Renal cortical epithelial cell (primary cell): ENCODE measurements around the gene FLRT2. TPM values are rescaled to one million over a fixed set of nuclear protein-coding genes. Genes with fewer than 3 reads are reported as not detected.

Experiments
- DNase-seq: peaks from one replicate; pipeline ENCODE4 v3.0.0-alpha.2; 2011; ENCODE audit warnings: low read depth
- total RNA-seq: library from RNA; depleted of rRNA; stranded (reverse); fragments of >200 nt; gene quantifications from 2 replicates; pipeline ENCODE4 v1.2.3, GENCODE V29; 2014

Gene FLRT2
- 0.55 and 1.9 TPM in 2 replicates for total RNA-seq

- no peak for DNase-seq
Observed at GRCh38 chr14:85529803-85530574, at the start of gene FLRT2. FLRT2 (plus strand) TSS chr14:85530144; CDS start chr14:85621515, 91,371 bp downstream.

GRCh38 chr14:85481471-85481870, 48.5 kb upstream of the FLRT2 start:
- DNase-seq, result no peak

GRCh38 chr14:85482552-85482951, 47.4 kb upstream of the FLRT2 start:
- DNase-seq, result peak; percentile 29

- no peak for DNase-seq
Observed at GRCh38 chr14:85483037-85483436, 46.9 kb upstream of the FLRT2 start.

GRCh38 chr14:85483652-85484051, 46.3 kb upstream of the FLRT2 start:
- no peak for DNase-seq

- DNase-seq, result no peak
Observed at GRCh38 chr14:85487215-85487614, 42.7 kb upstream of the FLRT2 start.

- no peak for DNase-seq
Observed at GRCh38 chr14:85501751-85502150, 28.2 kb upstream of the FLRT2 start.

- no peak for DNase-seq
Observed at GRCh38 chr14:85508863-85509262, 21.1 kb upstream of the FLRT2 start.

- no peak for DNase-seq
Observed at GRCh38 chr14:85512451-85512850, 17.5 kb upstream of the FLRT2 start.

GRCh38 chr14:85514487-85514886, 15.5 kb upstream of the FLRT2 start:
- no peak for DNase-seq

- DNase-seq, result no peak
Observed at GRCh38 chr14:85516239-85517113, 13.5 kb upstream of the FLRT2 start.

- no peak for DNase-seq
Observed at GRCh38 chr14:85517114-85517688, 12.7 kb upstream of the FLRT2 start.

GRCh38 chr14:85519661-85520305, 10.2 kb upstream of the FLRT2 start:
- no peak for DNase-seq

GRCh38 chr14:85520581-85520980, 9.4 kb upstream of the FLRT2 start:
- DNase-seq, result no peak

- no peak for DNase-seq
Observed at GRCh38 chr14:85523624-85524023, 6.3 kb upstream of the FLRT2 start.

- no peak for DNase-seq
Observed at GRCh38 chr14:85527006-85527405, 2.9 kb upstream of the FLRT2 start.

GRCh38 chr14:85527445-85528035, 2.4 kb upstream of the FLRT2 start:
- no peak for DNase-seq

- peak; percentile 74 for DNase-seq
Observed at GRCh38 chr14:85528080-85528896, 1.7 kb upstream of the FLRT2 start.

- peak; percentile 55 for DNase-seq
Observed at GRCh38 chr14:85528897-85529631, 880 bp upstream of the FLRT2 start.

GRCh38 chr14:85530626-85531025, 682 bp downstream of the FLRT2 start:
- DNase-seq, result no peak
